Esophagus muscularis mucosa (tissue), 4 donors: Measurements from ENCODE around the gene CCNA2.

Experiments
- CTCF ChIP-seq, 3 experiments: fragments of 200-600 bp in 2 of 3; fragments of 450-650 bp in 1 of 3; sonication (generic) in 2 of 3; IDR thresholded peaks; one replicate each; pipeline ENCODE4 v1.5.1; 2017 to 2019; ENCODE audit warnings: antibody characterized with exemption in 3 of 3, mild to moderate bottlenecking in 2 of 3, moderate library complexity in 1 of 3
- EP300 ChIP-seq: sonication (generic); formaldehyde crosslinking; IDR thresholded peaks from one replicate; pipeline ENCODE4 v1.6.1; 2017; ENCODE audit warnings: antibody characterized with exemption
- POLR2AphosphoS5 ChIP-seq, 2 donors: sonication (generic); formaldehyde crosslinking; IDR thresholded peaks; one replicate each; pipeline ENCODE4 v1.6.1; 2017; ENCODE audit warnings: antibody characterized with exemption in 2 of 2

- TF ChIP-seq CTCF (IDR thresholded peaks at IDR 0.05) (no peak), POLR2AphosphoS5 (IDR thresholded peaks at IDR 0.05) (no peak), EP300 (no peak)
These were observed 38.2 kb downstream of the CCNA2 start for GRCh38 chr4:121785479-121785878.
